Activated CD4-positive, alpha-beta T cell treated with anti-CD3 and anti-CD28 coated beads, Interleukin-2, amount 50 U/mL, for 4 hours (primary cell): Measurements from ENCODE around the gene SLC26A11.
"Not testable (repeated sequence)": the region's sequence is repeated elsewhere in the genome, so short reads cannot be mapped to it uniquely, and the experiment has no call there.

Experiments used
- DNase-seq, 2 experiments: peaks; one replicate each; pipeline ENCODE4 v3.0.0-alpha.2; 2020

Gene SLC26A11

DNA sequence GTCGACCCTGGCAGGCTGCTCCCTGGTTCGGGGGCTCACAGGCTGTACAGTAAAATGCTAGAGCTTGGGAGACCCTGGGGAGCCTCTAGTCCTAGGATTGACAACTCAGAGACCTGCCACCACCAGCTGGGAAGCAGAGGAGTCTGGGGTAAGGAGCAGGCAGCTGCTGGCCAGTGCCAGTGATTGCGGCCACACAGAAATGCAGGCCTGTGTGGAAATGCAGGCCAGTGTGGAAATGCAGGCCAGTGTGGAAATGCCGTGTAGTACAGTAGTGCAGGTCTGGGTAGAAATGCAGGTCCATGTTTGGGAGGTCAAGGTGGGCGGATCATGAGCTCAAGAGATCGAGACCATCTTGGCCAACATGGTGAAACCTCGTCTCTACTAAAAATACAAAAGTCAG is 23.6 kb upstream of the SLC26A11 start:
- no peak for DNase-seq

DNA sequence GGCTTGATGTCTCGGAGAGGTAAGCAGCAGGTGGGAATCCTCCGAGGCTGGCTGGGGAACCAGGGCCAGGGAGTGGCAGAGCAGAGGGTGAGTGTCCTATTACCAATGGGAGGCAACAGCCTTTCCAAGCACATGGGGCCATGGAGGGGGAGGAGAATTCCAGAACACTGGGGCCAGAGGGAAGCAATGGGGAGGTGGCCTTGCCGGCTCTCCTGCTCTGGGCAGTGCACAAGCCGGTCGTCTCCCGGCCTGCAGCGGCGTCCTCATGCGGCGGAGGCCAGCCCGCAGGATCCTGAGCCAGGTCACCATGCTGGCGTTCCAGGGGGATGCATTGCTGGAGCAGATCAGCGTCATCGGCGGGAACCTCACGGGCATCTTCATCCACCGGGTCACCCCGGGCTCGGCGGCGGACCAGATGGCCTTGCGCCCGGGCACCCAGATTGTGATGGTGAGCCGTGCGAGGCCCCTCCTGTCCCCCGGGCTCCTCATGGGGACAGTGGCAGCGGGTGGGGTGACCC is 22.0 kb upstream of the SLC26A11 start:
- DNase-seq = no peak

DNA sequence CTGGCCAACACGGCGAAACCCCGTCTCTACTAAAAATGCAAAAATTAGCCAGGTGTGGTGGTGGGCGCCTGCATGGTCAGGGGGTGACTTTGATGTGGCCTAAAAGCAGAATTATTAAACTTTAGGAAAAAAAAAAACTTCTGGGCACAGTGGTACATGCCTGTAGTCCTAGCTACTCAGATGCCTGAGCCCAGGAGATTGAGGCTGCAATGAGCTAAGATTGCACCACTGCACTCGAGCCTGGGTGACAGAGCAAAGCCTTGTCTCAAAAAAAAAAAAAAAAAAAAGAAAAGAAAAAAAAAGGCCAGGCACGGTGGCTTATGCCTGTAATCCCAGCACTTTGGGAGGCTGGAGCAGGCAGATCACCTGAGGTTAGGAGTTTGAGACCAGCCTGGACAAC is 20.9 kb upstream of the SLC26A11 start:
- not testable (repeated sequence) for DNase-seq

DNA sequence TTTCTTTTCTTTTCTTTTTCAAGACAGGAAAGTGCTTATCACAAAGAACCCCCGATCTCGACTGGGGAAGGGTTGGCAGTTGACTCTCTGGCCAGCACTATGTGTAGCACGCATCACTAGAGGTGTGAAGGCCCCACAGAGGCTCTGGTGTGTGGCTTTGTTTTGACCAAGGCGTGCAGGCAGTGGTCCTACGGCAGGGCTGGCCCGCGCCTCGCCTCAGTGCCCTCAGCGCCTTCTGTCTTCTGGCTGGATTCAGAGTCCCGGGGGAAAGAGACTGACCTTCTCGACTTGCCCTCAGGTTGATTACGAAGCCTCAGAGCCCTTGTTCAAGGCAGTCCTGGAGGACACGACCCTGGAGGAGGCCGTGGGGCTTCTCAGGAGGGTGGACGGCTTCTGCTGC is 18.8 kb upstream of the SLC26A11 start:
- no peak for DNase-seq

DNA sequence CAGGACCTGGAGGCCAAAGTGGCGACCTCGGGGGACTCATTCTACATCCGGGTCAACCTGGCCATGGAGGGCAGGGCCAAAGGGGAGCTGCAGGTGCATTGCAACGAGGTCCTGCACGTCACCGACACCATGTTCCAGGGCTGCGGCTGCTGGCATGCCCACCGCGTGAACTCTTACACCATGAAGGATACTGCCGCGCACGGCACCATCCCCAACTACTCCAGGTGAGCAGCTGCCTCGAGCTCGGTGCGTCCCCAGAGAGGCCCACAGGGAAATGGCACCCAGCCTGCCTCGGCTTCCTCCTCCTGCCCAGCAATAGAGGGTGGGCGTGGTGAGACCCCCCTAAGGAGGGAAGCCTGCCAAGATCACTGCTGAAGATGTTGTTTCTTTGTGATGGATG is 18.0 kb upstream of the SLC26A11 start:
- DNase-seq = no peak

DNA sequence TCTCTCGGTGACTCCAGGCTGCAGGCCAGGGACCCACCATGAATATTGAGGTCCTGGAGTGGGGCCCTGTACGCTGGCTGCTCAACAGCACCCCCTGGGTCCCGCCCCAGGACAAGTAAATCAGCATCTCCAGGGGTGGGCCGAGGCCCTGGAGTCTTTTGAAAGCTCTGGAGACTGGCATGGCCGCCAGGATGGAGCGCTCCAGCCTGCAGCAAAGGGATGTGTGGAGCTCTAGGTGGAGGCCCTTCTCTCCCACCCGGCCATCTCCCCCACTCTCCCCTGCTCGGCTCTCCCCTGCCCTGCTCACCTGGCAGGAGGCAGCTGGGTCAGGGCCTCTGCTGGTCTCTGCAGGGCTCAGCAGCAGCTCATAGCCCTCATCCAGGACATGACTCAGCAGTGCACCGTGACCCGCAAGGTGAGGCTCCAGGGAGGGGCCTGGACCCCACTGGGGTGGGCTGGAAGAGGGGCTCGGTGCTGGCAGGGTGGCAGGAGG is 16.7 kb upstream of the SLC26A11 start:
- no peak for DNase-seq

DNA sequence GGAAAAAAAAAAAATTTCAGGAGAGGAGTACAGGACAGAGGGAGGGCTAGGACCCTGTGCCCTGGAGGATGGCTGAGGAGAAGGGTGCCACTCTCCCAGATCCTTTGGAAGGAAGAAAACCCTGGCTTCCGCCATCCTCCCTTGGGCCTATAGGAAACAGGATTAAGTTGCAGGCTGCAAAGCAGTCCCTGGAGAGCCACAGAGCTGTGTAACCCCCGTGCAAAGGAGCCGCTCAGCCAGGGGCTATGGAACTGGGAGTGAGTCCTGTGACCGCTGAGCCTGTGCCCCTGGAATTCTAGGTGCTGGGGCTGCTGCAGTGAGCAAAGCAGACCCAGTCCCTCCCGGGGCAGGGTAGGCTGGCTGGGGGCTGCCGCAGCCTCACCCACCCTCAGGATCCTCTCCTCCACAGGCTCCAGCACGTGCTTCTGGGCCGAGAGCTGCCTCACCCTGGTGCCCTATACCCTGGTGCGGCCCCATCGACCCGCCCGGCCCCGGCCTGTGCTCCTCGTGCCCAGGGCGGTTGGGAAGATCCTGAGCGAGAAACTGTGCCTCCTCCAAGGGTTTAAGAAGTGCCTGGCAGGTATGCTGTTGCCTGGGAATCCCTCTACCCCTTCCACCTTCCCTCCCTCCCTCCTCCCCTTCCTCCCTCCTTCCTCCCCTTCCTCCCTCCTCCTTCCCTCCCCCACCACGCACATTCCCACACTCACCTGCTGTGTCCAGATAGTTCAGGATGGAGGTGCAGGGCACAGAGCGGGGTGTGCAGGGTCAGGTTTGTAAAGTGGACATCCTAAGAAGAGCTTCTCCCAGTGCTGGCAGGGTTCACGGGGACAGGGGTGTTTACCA is 15.4 kb upstream of the SLC26A11 start:
- no peak for DNase-seq

DNA sequence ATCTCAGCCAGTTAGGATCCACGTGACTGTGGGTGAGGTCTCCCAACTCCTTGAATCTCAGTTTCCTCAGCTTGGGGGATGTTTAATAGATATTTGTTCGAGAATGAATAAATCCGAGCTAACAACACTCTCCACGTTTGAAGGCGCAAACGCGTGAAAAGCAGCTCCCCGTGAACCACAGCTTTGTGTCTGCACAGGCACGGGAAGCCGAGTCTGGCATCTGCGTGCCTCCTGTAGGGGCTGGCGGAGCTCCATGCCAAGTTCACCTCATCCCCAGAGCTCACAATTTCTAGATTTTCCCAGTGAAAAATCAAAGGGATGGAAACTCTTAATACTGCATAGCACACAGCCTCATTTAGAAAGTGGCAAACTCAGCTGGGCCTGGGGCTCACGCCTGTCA is 14.4 kb upstream of the SLC26A11 start:
- no peak for DNase-seq

DNA sequence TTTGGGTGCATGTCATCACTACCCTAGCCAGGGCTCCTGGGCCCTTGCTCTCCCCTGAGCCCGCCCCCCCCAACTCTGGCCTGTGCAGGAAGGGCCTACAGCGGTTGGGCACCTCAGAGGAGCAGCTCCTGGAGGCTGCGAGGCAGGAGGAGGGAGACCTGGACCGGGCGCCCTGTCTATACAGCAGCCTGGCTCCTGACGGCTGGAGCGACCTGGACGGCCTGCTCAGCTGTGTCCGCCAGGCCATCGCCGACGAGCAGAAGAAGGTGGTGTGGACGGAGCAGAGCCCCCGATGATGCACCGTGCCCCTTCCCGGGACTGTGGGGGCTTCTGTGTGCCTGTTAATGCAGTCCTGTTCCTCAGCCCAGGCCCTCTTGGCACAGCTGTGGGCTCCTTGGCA is 12.2 kb upstream of the SLC26A11 start:
- no peak for DNase-seq

DNA sequence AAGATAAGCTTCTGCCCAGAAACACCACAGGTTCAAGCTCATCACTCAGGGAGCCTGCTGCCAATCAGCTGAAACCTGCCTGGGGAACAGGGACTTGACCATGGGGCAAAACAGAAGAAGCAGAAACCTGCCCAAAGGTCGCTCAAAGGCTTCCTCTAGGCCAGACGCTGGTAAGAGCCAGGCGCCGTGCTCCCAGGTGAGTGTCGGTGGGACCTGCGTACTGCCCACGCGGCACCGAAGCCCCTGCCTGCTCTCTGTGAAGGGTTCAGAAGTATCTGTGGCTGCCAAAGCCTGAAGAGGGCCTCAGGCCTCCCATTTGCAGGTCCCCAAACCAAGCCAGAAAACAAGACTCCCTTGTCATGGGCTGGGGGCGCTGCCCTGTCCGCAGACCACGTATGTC is 10.5 kb upstream of the SLC26A11 start:
- DNase-seq = no peak

DNA sequence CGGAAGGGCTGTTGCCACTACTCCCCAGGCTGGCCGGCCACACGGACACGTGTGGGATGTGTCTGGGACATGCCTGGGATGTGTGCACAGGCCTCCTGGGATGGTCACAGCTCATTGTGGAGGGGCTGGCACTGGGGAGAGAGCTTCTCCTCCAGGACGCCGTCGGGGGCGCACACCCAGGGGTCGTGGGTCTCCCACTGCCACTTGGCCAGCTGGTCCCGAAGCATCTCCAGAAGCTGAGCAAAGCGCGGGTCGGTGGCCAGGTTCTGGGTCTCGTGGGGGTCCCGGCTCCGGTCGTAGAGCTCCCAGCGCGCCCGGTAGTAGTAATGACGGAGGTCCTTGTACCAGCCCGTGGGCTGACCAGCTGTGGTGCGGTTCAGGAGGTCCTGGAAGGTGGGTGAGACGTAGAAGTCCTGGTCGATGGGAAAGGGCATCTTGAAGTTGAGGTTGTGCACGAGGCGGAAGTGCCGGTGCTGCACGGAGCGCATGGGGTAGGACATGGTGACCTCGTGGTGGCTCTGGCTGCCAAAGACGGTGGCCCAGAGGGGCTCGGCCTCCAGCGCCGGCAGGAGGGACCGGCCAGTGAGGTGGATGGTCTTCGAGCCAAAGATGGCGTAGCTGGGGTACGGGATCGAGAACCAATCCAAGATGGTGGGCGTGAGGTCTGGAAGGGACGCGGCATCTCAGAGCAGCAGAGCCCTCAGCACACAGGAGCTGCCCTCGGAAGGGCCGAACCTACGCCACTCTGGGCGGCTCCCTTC is 9.7 kb upstream of the SLC26A11 start:
- DNase-seq = no peak

DNA sequence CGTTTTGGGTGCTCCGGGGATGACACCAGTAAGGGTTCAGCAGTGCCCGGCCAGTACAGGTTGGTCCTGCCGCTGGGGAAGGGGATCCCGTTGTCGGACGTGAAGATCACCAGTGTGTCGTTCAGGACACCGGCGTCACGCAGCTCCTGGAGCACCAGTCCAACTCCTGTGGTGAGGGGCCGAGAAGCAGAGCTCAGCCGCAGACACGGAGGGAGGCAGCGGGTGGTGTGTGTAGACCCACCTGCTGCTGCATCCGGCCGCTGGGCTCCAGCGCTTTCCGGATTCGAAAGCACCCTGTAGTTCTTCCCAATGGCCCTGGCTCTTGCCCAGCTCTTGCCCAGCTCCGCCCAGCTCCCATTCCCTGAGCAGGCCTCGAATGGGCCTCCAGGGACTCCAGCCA is 8.1 kb upstream of the SLC26A11 start:
- no peak for DNase-seq

DNA sequence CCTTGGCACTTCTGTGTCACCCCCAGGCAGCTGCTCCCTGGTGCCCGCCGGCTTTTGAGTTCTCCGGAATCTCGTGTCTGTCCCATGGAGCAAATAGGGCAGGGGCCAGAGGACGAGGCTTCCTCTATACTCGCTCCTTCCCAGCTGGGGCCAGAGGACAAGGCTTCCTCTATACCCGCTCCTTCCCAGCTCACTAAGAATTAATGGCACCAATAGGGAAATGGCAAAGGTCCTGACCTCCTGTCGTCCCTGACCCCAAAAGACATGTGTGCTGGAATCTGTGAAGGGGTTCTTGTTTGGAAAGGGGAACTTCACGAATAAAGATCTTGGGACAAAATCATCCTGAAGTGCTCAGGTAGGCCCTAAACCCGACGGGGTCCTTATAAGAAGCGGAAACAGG is 7.7 kb upstream of the SLC26A11 start:
- DNase-seq = no peak

DNA sequence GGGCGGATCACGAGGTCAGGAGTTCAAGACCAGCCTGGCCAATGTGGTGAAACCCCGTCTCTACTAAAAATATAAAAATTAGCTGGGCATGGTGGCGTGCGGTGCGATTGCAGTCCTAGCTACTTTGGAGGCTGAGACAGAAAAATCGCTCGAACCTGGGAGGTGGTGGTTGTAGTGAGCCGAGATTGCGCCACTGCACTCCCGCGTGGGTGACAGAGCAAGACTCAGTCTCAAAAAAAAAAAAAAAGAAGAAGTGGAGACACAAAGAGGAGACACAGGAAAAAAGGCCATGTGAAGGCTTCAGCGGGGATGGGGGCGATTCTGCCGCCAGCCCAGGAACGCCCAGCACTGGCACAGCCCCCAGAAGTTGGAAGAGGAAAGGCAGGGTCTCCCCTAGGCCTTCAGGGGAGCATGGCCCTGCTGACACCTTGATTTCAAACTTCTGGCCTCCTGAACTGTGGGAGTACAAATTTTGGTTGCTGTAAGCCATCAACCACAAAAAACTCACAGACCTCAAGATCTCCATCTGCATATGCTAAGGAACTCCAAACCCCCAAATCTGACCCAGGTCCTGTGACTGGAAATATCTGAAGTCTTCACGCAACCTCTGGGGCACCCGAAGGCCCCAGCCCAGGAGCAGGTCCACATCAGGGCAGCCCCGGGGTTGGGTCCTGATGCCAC is 7.1 kb upstream of the SLC26A11 start:
- DNase-seq = no peak

DNA sequence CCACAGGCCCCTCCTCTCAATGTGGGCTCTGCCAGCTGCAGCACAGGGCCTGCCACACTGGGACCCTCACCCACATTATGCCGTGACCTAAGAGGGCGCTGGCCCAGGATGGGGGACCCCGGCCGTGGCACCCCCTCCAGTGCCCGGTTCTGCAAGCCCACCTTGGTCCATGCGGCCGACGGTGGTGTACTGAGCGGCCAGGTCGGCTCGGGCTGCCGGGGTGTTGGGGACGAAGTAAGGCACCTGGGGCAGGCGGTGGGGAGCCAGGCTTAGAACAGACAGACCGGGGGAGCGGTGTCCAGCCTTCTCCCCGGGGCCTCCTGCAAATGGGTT is 6.6 kb upstream of the SLC26A11 start:
- DNase-seq = no peak

DNA sequence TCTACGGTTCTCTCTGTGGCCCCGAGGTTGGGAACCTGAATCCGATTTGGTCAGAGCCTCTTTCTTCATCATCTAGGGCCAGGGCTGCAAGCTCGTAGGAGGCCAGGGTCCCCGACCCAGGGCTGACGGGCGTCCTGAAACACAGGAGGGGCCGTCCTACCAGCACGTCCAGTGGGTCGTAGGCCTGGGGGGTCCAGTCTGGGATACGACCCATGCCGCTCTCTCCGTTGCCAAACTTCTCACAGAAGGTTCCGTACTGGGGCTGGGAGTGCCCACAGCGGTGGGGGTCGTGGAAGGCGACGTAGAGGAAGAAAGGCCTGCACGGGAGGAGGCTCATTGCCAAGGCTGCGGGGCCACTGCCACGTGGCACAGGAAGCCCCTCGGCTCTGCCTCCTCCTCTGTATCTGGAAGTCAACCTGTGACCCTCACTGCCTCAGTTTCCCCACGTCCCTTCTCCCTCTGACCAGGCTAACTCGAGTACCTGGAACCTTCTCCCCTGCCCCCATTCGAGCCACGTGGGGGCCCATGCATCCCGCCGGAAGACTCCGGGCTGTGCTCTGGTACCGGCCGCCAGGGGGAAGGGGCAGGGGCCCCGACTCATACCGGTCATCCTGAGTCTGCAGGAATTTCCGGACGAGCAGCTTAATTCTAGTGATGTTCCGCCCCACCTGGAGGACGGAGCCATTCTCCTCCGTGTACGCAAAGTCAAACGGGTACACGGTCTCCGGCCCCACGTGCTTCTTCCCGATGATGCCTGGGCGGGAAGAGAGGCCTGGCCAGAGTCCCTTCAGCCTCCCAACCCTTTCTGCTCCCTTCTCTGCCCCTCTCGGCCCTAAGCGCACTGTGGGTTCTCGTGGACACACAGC is 6.0 kb upstream of the SLC26A11 start:
- no peak for DNase-seq

DNA sequence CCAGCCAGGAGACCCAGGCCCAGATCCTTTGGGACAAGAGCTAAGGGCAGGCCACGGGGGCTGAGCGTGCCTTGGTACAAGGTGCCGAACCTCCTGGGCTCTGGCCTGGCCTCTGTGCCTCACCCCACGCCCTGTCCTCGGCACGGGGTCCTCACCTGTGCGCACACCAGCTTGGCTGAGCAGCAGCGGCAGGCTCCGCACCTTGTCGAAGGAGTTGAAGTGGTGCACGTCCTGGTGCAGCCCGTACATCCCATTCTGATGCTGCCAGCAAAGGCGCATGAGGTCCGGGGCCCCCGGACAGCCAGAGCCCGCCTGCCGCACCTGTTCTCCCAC is 5.4 kb upstream of the SLC26A11 start:
- DNase-seq = no peak

DNA sequence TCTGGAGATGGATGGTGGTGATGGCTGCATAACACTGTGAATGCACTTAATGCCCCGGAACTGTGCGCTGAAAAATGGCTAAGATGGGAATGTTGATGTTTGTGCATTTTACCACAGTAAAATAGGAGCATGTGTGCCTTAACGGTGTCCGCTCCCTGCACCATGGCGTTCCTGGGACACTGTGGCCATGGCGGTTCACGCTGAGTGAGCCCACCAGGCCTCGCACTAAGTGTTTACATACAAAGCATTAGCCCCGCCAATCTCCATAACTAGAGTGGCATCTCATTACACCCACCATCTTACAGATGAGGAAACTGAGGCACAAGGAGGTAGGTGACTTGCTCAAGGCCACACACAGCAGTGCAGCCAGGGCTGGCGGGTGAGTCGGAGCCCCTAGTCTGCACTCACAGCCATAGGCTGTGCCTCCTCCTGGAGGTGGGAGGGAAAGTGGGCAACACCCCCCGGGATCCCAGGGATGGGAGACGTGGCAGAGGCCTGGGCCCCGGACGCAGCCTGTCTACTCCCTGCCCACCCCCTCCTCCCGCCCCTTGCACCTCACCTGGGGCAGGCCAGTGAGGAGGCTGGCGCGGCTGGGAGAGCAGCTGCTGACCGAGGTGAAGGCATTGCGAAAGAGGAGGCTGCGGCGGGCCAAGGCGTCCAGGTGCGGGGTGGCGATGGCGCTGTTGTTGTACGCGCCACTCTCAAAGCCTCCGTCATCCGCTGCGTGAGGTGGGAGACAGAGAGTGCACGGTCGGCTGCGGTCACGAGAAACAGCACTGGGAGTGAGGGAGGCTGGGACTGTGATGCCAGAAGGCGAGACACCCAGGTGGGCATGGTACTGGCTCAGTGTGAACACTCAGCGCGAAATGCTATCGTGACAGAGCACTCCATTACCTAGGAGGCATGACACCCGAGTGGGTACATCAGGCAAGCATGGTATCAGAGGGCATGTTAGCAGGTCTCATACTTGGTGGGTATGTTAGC is 3.5 kb upstream of the SLC26A11 start:
- DNase-seq = no peak

DNA sequence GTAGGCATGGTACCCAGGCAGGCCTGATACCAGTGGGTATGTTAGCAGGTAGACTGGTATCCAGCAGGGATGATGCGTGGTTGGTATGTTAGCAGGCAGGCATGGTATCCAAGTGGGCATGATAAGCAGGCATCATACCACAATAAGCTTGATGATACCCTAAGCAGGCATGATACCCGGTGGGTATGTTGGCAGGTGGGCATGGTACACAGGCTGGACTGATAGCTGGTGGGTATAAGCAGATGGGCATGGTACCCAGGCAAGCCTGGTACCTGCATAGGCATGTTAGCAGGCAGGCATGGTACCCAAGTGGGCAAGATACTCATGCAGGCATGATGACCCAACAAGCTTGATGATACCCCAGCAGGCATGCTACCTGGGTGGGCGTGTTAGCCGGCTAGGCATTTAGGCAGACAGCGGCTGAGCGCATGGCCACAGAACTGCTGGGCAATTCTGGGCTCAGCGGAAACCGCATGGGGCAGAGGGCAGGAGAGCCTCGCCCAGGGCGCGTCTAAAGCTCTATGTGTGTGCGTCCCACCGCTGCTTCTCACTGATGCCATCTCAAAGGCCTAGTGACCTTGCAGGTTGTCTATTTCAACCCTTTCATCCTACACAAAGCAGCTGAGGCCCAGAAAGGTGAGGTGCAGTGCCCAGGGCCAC is 2.4 kb upstream of the SLC26A11 start:
- DNase-seq = no peak

DNA sequence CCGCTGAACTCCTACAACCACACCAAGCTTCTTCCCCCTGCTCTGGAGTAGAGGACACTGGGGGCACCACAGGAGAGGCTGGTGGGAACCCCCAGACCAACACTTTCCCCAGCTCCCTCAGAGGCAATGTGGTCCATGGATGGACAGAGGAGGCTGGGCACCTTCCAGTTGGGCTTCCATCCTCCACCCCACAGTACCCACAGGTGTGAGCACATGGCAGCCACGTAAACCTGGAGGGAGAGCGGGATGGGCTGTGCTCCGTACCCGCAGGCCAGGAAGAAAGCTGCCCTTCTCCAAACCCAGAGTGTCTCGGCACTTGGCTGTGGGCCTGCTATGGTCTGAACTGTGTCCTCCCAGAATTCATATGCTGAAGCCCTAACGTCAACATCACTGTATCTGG is 1.8 kb upstream of the SLC26A11 start:
- DNase-seq = no peak
